Heart left ventricle (tissue), 13 donors: Measurements from ENCODE around the gene SPAST.

ENCODE experiments used
- CTCF ChIP-seq, 12 donors: fragments of 200-600 bp; sonication (generic) in 4 of 12; IDR thresholded peaks; one replicate each; pipeline versions ENCODE4 v1.5.0 to v1.8.0; 2018 to 2022; ENCODE audit warnings: antibody characterized with exemption in 12 of 12, mild to moderate bottlenecking in 5 of 12
- POLR2A ChIP-seq, 2 donors: fragments of 450-650 bp; IDR thresholded peaks; one replicate each; pipeline ENCODE4 v1.6.1; 2017; ENCODE audit warnings: antibody characterized with exemption in 2 of 2, mild to moderate bottlenecking in 2 of 2, moderate library complexity in 2 of 2
- donor health status: ischemic (EF 13 %, LVEDD 7.1; RV severe dilation, severe dysfunction).
- donor health status: DM: no; HTN: yes; CAD: no.
- donor health status: DM: no; HTN: no; CAD: no.
- donor health status: ischemic (EF 25% LVEDD 6.9; RV normal size, moderate dysfunction).
- donor health status: ischemic (EF 25% LVEDD 5.7; RV mildly dilated, moderate dysfunction).
- donor health status: ischemic (EF 35%, LVEDD 5.7; RV mildly dilated, moderate dysfunction).
- donor health status: nonischemic (EF 11% LVEDD 7.7; RV severe dilation, severe dysfunction).
- donor health status: DM: yes; HTN: yes; CAD: no.
- donor health status: PGD.
- donor health status: ischemic (EF 29% LVEDD 5.4; RV normal size, mild dysfunction).
- donor health status: nonischemic (EF 23%, LVEDD 6.1; RV moderate dilation, normal function).

GRCh38 chr2:32129086-32129485 lies 65.7 kb downstream of the SPAST start:
- TF ChIP-seq CTCF (IDR thresholded peaks at IDR 0.05) (no peak), POLR2A (IDR thresholded peaks at IDR 0.05) (no peak)
